DOHH2 (cell line): Measurements from ENCODE around the gene ADAMTS8.

ENCODE experiments used
- H3F3A ChIP-seq: fragments of 200-600 bp; sonication (generic), shearing (Covaris generic); 2 replicates; pipeline ENCODE4 v1.6.0; 2016; ENCODE audit warnings: antibody characterized with exemption, mild to moderate bottlenecking; ENCODE audit not compliant: control insufficient read depth, insufficient read depth
- H3K27ac ChIP-seq: fragments of 200-600 bp; sonication (generic); 2 replicates; pipeline ENCODE4 v1.5.1; 2014; ENCODE audit warnings: low read depth, mild to moderate bottlenecking, low read length, moderate library complexity
- H3K27me3 ChIP-seq: fragments of 200-600 bp; sonication (generic); 2 replicates; pipeline ENCODE4 v1.6.1; 2014; ENCODE audit warnings: mild to moderate bottlenecking, low read length, mixed read lengths; ENCODE audit not compliant: control insufficient read depth
- H3K36me3 ChIP-seq: fragments of 200-600 bp; sonication (generic); 2 replicates; pipeline ENCODE4 v1.6.1; 2014; ENCODE audit warnings: mild to moderate bottlenecking, low read length, moderate library complexity, mixed read lengths; ENCODE audit not compliant: control insufficient read depth
- H3K4me1 ChIP-seq: fragments of 200-600 bp; sonication (generic); 2 replicates; pipeline ENCODE4 v1.6.1; 2014; ENCODE audit warnings: mild to moderate bottlenecking, low read length, mixed read lengths; ENCODE audit not compliant: control insufficient read depth
- H3K4me2 ChIP-seq: fragments of 200-600 bp; sonication (generic); 2 replicates; pipeline ENCODE4 v1.6.0; 2014; ENCODE audit warnings: mild to moderate bottlenecking, low read length, moderate library complexity
- H3K4me3 ChIP-seq: fragments of 200-600 bp; sonication (generic); 2 replicates; pipeline ENCODE4 v1.5.1; 2014; ENCODE audit warnings: mild to moderate bottlenecking, low read length, mixed read lengths
- H3K79me2 ChIP-seq: fragments of 200-600 bp; sonication (generic); 2 replicates; pipeline ENCODE4 v1.6.1; 2014; ENCODE audit warnings: mild to moderate bottlenecking, low read length, mixed read lengths; ENCODE audit not compliant: control insufficient read depth
- H3K9me2 ChIP-seq: fragments of 200-600 bp; sonication (generic); replicated peaks from 2 replicates; pipeline ENCODE4 v1.6.1; 2014; ENCODE audit warnings: mild to moderate bottlenecking, low read length, mixed read lengths; ENCODE audit not compliant: control insufficient read depth
- H3K9me3 ChIP-seq: fragments of 200-600 bp; sonication (generic); 2 replicates; pipeline ENCODE4 v1.6.1; 2014; ENCODE audit warnings: antibody characterized with exemption, low read length, mixed read lengths; ENCODE audit not compliant: control insufficient read depth, insufficient read depth
- H4K20me1 ChIP-seq: fragments of 200-600 bp; sonication (generic); 2 replicates; pipeline ENCODE4 v1.6.0; 2014; ENCODE audit warnings: low read depth, mild to moderate bottlenecking, antibody characterized with exemption, low read length, moderate library complexity; ENCODE audit not compliant: control insufficient read depth, insufficient read depth
- EZH2phosphoT487 ChIP-seq: fragments of 200-600 bp; sonication (generic); IDR thresholded peaks from 2 replicates; pipeline ENCODE4 v1.6.1; 2017; ENCODE audit warnings: borderline replicate concordance, mild to moderate bottlenecking, antibody characterized with exemption, low read length, moderate library complexity, mixed read lengths
- TF ChIP-seq, protein P1 (sequence below): fragments of 200-600 bp; sonication (generic); IDR thresholded peaks from one replicate; pipeline ENCODE4 v1.5.1; 2014; ENCODE audit warnings: antibody characterized with exemption, mild to moderate bottlenecking, low read depth, low read length; ENCODE audit not compliant: poor library complexity, severe bottlenecking

ADAMTS8 gene

DNA sequence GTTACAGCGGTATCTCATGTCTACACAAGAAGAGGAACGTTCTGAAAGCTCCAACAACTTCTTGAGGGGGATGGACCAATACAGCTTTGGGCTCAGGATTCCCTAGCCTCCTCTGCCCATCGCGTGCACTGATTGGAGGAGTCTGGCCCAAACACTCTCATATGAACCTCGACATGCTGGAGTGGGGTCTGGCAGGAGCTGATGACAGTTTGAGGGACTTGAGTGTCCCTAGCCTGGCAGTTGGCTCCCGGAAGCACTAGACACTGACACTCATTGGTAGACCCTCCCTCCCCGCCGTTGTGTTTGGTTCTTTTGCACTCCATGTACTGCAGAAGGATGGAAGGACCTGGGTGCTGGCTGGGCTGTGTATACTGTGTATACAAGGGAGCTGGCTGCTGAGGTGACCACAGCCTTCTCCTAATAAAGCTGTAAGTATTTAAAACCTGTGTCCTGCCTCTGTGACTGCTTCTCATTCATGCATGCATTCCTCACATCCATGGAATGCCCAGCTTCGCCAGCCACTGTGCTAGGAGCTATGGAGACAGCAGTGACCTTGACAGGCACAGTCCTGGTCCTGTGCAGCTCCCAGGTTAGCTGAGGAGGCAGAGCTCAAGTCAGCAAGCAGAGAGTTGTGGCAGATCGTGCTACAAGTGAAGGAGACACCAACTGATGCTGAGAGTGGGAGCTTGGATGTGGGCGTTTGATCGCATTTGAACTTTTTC, 48.0 kb upstream of the ADAMTS8 start:
- Histone ChIP-seq H3F3A (no peaks in the 10 kb centered on the region), H4K20me1 (no peaks in the 10 kb centered on the region), H3K9me3 (no peaks in the 10 kb centered on the region), H3K4me1 (no peaks in the 10 kb centered on the region), H3K4me2 (no peak overlapping the region), H3K27ac (no peak overlapping the region), H3K4me3 (no peak overlapping the region), H3K9me2 (no peaks in the 10 kb centered on the region), H3K27me3 (no peaks in the 10 kb centered on the region), H3K79me2 (no peaks in the 10 kb centered on the region), H3K36me3 (no peaks in the 10 kb centered on the region)
- no peak for TF ChIP-seq EZH2phosphoT487
- TF ChIP-seq, protein P1, sequence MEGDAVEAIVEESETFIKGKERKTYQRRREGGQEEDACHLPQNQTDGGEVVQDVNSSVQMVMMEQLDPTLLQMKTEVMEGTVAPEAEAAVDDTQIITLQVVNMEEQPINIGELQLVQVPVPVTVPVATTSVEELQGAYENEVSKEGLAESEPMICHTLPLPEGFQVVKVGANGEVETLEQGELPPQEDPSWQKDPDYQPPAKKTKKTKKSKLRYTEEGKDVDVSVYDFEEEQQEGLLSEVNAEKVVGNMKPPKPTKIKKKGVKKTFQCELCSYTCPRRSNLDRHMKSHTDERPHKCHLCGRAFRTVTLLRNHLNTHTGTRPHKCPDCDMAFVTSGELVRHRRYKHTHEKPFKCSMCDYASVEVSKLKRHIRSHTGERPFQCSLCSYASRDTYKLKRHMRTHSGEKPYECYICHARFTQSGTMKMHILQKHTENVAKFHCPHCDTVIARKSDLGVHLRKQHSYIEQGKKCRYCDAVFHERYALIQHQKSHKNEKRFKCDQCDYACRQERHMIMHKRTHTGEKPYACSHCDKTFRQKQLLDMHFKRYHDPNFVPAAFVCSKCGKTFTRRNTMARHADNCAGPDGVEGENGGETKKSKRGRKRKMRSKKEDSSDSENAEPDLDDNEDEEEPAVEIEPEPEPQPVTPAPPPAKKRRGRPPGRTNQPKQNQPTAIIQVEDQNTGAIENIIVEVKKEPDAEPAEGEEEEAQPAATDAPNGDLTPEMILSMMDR: no peak

DNA sequence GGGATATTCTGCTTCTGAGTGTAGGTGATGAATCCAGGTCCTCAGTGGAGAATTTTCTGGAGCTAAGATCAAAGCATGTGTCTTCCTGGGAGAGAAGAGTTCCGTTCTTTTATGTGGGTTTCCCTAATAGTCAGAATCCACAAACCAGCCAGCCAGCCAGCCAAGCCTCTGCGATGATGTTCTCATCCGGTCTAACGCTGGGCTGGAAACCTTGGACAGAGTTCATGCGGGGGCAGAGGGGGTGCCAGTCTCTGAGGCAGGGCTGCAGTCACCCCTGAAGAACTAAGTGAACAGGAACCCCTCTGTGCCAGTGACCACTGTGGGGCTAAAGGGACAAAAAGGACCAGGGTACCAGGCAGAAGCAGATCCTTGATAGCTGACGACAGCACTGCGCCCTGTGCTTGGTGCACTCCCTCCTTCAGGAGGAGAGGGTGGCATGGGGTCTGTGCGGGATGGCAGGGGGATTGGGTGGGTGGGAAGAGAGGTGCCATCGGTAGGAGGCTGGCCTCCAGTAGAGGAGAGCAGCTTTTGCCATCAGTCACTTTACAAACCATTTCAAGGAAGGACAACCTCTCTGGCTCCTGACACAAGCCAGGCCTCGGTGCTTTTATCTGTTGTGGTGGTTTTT, 47.1 kb upstream of the ADAMTS8 start:
- no peaks in the 10 kb centered on the region for H3K79me2 ChIP-seq
- no peaks in the 10 kb centered on the region for H3K36me3 ChIP-seq
- H3K27ac ChIP-seq: no peak overlapping the region
- no peaks in the 10 kb centered on the region for H3K9me2 ChIP-seq
- H3F3A ChIP-seq: no peaks in the 10 kb centered on the region
- no peaks in the 10 kb centered on the region for H4K20me1 ChIP-seq
- no peaks in the 10 kb centered on the region for H3K9me3 ChIP-seq
- H3K27me3 ChIP-seq: no peaks in the 10 kb centered on the region
- H3K4me1 ChIP-seq: no peaks in the 10 kb centered on the region
- TF ChIP-seq EZH2phosphoT487: no peak
- TF ChIP-seq, protein P1: no peak
- H3K4me3 ChIP-seq: no peak overlapping the region
- H3K4me2 ChIP-seq: no peak overlapping the region

DNA sequence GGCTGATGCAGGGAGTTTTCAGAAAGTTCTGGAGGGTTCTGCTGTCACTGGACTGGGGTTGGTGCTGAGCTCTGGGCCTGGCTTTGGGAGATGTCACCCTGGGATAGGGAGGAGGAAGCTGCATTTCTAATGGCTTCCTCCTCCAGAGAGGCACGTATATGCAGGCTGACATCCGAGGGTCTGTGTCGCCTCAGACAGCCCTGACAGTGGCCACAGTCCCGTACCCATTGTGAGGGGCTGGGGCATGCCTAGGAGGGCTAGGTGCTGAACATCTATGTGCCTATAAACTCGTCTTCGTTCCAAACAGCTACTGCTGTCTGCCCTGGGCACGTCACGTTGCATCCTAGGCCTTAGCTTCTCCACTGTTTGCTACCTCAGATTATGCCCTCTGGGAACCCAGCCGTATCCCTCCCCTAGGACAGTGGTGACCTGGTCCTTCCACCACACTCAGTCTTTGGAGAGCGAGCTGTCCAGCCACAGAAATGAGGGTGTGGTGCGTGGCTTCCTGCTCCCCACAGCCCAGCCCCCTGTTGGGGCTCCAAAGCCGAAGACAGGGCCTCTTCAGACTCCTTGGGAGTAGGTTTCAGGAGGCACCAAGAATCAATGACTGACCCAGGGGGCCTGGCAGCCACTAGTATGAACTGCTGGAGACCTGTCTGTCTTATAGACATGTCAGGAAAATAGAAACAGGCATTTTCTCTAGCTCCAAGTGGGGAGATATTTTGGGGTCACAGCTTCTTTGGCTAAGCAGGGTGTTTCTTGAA, 46.4 kb upstream of the ADAMTS8 start:
- Histone ChIP-seq H4K20me1 (no peaks in the 10 kb centered on the region), H3K4me3 (no peak overlapping the region)
- TF ChIP-seq, protein P1: no peak
- TF ChIP-seq EZH2phosphoT487: no peak

More for the DNA sequence above, 46.4 kb upstream of the ADAMTS8 start:
- no peaks in the 10 kb centered on the region for H3K79me2 ChIP-seq
- no peaks in the 10 kb centered on the region for H3F3A ChIP-seq
- H3K27ac ChIP-seq: no peak overlapping the region
- H3K4me1 ChIP-seq: no peaks in the 10 kb centered on the region
- no peaks in the 10 kb centered on the region for H3K27me3 ChIP-seq
- no peaks in the 10 kb centered on the region for H3K9me2 ChIP-seq
- no peaks in the 10 kb centered on the region for H3K36me3 ChIP-seq
- no peaks in the 10 kb centered on the region for H3K9me3 ChIP-seq
- no peak overlapping the region for H3K4me2 ChIP-seq
